Measurements from ENCODE around the gene HAL. TPM values are rescaled to one million over a fixed set of nuclear protein-coding genes. Genes with fewer than 3 reads are reported as not detected.

The HAL gene
- total RNA-seq, 4 donors from 2014 or later: 1.2 TPM; not detected in 3

GRCh38 chr12:96014943-96015599 is 18.9 kb upstream of the HAL start:
- Histone ChIP-seq H3K27ac (replicated peaks in 1 of 4) (no peak overlapping the region), H3K4me3 (no peak overlapping the region), H3K36me3 (peaks cover 36 to 90% (median 63%) of the 10 kb centered on the region in 4 donors), H3K27me3 (no peaks in the 10 kb centered on the region), H3K4me1 (peaks cover 0 to 11% (median 2%) of the 10 kb centered on the region in 4 donors), H3K9me3 (no peaks in the 10 kb centered on the region)
- DNase-seq (ENCODE audit: extremely low spot score): no peak
- TF ChIP-seq POLR2AphosphoS5 (IDR thresholded peaks at IDR 0.05): no peak
- TF ChIP-seq POLR2A (IDR thresholded peaks at IDR 0.05; ENCODE audit: low read depth): no peak
- TF ChIP-seq EP300 (IDR thresholded peaks at IDR 0.05): no peak
- TF ChIP-seq CTCF (IDR thresholded peaks at IDR 0.05): no peak
- 78% methylated on average over 3 of the region's 3 CpGs for WGBS
- intact Hi-C loops (cut with DNase I): no loop called here

GRCh38 chr12:96007729-96008128 is 11.6 kb upstream of the HAL start:
- intact Hi-C loops (cut with DNase I): no loop called here
- DNase-seq (ENCODE audit: extremely low spot score): no peak
- WGBS: 72% methylated on average over 1 of the region's 1 CpG
- Histone ChIP-seq H3K27ac (replicated peaks in 1 of 4) (no peak overlapping the region), H3K9me3 (no peaks in the 10 kb centered on the region), H3K36me3 (peaks cover 63 to 95% (median 79%) of the 10 kb centered on the region in 4 donors), H3K4me1 (no peaks in the 10 kb centered on the region), H3K4me3 (no peak overlapping the region), H3K27me3 (no peaks in the 10 kb centered on the region)
- TF ChIP-seq EP300 (IDR thresholded peaks at IDR 0.05): no peak

DNA sequence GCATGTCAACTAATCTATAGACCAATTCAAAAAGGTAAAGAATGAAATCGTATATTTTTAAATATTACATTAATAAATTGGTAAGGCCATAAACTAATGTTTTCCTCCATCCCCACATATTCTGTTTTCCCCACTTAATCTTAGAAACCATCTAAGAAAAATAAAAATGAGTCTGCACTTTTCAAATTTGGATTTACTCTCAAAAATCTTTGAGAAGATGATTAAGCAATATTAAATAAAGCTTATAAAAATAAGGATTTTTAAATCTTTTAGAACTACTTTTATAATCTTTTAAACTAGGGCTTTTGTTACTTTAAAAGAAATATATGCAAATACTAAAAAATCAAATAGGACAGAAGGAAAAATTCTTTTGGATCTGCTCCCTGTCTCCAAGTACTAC is 10.6 kb upstream of the HAL start:
- intact Hi-C loops (cut with DNase I): no loop called here
- H3K4me1 ChIP-seq: no peaks in the 10 kb centered on the region
- H3K27ac ChIP-seq (replicated peaks in 1 of 4): no peak overlapping the region
- H3K27me3 ChIP-seq: no peaks in the 10 kb centered on the region
- DNase-seq (ENCODE audit: extremely low spot score): no peak
- no peak for TF ChIP-seq POLR2AphosphoS5 (IDR thresholded peaks at IDR 0.05)
- TF ChIP-seq POLR2A (IDR thresholded peaks at IDR 0.05; ENCODE audit: low read depth): no peak
- no peak for TF ChIP-seq CTCF (IDR thresholded peaks at IDR 0.05)
- TF ChIP-seq EP300 (IDR thresholded peaks at IDR 0.05): no peak
- H3K36me3 ChIP-seq: peaks cover 59 to 94% (median 77%) of the 10 kb centered on the region in 4 donors
- WGBS: 89% methylated on average over 1 of the region's 1 CpG
- no peak overlapping the region for H3K4me3 ChIP-seq
- H3K9me3 ChIP-seq: no peaks in the 10 kb centered on the region

DNA sequence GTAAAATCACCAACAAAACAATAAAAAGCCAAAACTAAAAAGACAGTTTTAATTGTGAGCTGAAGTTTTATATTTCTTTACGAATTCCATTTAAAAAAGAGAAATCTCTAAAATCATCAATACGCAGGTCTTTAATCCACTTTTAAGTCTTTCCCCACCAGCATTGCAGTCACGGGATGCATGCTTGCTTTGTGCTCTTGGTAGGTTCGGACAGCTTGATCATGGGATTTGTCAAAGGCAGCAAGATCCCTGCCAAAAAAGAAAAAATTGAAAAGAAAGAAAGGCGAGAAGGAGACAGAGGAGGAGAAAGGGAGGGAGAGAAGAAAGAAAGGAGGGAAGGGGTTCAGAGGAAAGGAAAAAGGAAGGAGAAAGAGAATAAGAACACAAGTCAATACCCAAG is 4.7 kb upstream of the HAL start:
- no peak for DNase-seq (ENCODE audit: extremely low spot score)
- TF ChIP-seq POLR2A (IDR thresholded peaks at IDR 0.05; ENCODE audit: low read depth) (no peak), POLR2AphosphoS5 (IDR thresholded peaks at IDR 0.05) (no peak), CTCF (IDR thresholded peaks at IDR 0.05) (no peak), EP300 (IDR thresholded peaks at IDR 0.05) (no peak)
- Histone ChIP-seq H3K27me3 (no peaks in the 10 kb centered on the region), H3K4me3 (no peak overlapping the region), H3K4me1 (peaks cover 0 to 12% (median 2%) of the 10 kb centered on the region in 4 donors), H3K27ac (replicated peaks in 1 of 4) (no peak overlapping the region), H3K9me3 (no peaks in the 10 kb centered on the region), H3K36me3 (peaks cover 34 to 65% (median 47%) of the 10 kb centered on the region in 4 donors)
- 79% methylated on average over 5 of the region's 5 CpGs for WGBS
- intact Hi-C loops (cut with DNase I): no loop called here

DNA sequence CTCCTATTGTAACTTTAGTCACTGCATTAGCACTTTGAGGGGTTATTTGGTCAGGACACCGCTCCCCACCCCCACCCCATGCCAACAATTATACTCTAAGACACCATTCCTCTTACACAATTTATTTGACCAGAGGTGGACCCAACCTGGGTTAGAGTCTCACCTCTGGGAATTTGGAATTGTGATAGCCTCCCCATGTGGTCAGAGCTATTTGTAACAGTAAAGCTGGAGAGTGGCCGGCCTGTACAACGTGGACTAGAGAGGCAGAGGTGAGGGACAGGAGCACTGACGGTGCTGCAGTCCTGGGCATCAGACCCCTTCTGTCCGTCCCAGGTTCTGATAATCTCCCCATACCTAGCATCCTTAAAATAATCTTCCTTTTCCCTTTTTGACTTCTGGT is 3.3 kb upstream of the HAL start:
- peaks cover 0 to 12% (median 2%) of the 10 kb centered on the region in 4 donors for H3K4me1 ChIP-seq
- TF ChIP-seq POLR2AphosphoS5 (IDR thresholded peaks at IDR 0.05) (no peak), EP300 (IDR thresholded peaks at IDR 0.05) (no peak), CTCF (IDR thresholded peaks at IDR 0.05) (no peak), POLR2A (IDR thresholded peaks at IDR 0.05; ENCODE audit: low read depth) (no peak)
- DNase-seq (ENCODE audit: extremely low spot score): no peak
- 82% methylated on average over 5 of the region's 5 CpGs for whole genome bisulfite sequencing
- intact Hi-C loops (cut with DNase I): loop anchor here (5.0 to 10.0 kb wide), 2 partner anchors 175 to 417 kb away; no protein-coding TSS in a partner anchor
- H3K27me3 ChIP-seq: no peaks in the 10 kb centered on the region
- H3K4me3 ChIP-seq: no peak overlapping the region
- no peak overlapping the region for H3K27ac ChIP-seq (replicated peaks in 1 of 4)
- no peaks in the 10 kb centered on the region for H3K9me3 ChIP-seq
- H3K36me3 ChIP-seq: peaks cover 23 to 51% (median 33%) of the 10 kb centered on the region in 4 donors

Data from esophagus muscularis mucosa (tissue), 4 donors.